ENCODE data around the gene SSBP2.

- no peak for TF ChIP-seq CTCF (IDR thresholded peaks at IDR 0.05)
- no peak for TF ChIP-seq POLR2A (IDR thresholded peaks at IDR 0.05)
Measured at GRCh38 chr5:81365541-81365940, 385.4 kb downstream of the SSBP2 start.
